ENCODE measurements around the gene TXNL4B. TPM values are rescaled to one million over a fixed set of nuclear protein-coding genes. Genes with fewer than 3 reads are reported as not detected.

The TXNL4B gene
- total and polyA plus RNA-seq, 10 of the 15 experiments (the other 5 are each of a cell fraction or from before 2014, with no cell fraction given): 11.1 to 24.0 (median 15.9) TPM

DNA sequence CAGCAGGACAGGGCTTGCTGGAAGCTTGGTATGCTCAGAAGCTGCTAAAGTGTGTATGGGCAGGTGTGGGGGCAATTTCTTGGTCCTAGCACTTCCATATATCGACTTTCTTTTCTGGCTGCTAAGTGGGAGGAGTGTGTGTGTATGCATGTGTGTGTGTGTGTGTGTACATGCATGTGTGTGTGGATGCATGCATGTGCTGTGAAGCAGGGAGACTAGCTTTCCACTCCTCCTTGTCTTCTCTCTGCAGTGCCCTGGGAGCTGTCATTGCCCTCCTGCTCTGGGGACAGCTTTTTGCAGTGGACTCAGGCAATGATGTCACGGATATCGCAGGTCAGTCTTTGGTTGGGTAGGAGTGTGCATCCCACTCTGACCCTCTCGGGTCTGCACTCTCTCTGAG, 37.5 kb downstream of the TXNL4B start:
- no peaks in the 10 kb centered on the region for H3K27me3 ChIP-seq (replicated peaks in 1 of 2; ENCODE audit: control insufficient read depth in 2 of 2, insufficient read depth in 2 of 2, low read length in 1 of 2)
- H3K36me3 ChIP-seq (ENCODE audit: control insufficient read depth in 2 of 2, insufficient read depth in 2 of 2, low read length in 1 of 2): no peaks in the 10 kb centered on the region
- no peaks in the 10 kb centered on the region for H3K9me3 ChIP-seq (replicated peaks; ENCODE audit: control insufficient read depth, insufficient read depth, low read length)
- no TSS peak for BruUV-seq (replicated peaks)
- ChIA-PET CTCF (no interaction called here), RAD21 (ENCODE audit: unreplicated experiment) (no interaction called here), SMC1A (ENCODE audit: uncharacterized antibody, unreplicated experiment) (interaction anchor here (0.6 kb wide), 1 partner anchor 417 kb away, joined by 3 read pairs; no protein-coding TSS in a partner anchor), POLR2A (no interaction called here)
- no peak for TF ChIP-seq FOXK2 (IDR thresholded peaks at IDR 0.05)
- TF ChIP-seq, protein P1, sequence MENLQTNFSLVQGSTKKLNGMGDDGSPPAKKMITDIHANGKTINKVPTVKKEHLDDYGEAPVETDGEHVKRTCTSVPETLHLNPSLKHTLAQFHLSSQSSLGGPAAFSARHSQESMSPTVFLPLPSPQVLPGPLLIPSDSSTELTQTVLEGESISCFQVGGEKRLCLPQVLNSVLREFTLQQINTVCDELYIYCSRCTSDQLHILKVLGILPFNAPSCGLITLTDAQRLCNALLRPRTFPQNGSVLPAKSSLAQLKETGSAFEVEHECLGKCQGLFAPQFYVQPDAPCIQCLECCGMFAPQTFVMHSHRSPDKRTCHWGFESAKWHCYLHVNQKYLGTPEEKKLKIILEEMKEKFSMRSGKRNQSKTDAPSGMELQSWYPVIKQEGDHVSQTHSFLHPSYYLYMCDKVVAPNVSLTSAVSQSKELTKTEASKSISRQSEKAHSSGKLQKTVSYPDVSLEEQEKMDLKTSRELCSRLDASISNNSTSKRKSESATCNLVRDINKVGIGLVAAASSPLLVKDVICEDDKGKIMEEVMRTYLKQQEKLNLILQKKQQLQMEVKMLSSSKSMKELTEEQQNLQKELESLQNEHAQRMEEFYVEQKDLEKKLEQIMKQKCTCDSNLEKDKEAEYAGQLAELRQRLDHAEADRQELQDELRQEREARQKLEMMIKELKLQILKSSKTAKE (IDR thresholded peaks at IDR 0.05; ENCODE audit: low read depth, poor library complexity, severe bottlenecking): no peak
- TF ChIP-seq, protein P2, sequence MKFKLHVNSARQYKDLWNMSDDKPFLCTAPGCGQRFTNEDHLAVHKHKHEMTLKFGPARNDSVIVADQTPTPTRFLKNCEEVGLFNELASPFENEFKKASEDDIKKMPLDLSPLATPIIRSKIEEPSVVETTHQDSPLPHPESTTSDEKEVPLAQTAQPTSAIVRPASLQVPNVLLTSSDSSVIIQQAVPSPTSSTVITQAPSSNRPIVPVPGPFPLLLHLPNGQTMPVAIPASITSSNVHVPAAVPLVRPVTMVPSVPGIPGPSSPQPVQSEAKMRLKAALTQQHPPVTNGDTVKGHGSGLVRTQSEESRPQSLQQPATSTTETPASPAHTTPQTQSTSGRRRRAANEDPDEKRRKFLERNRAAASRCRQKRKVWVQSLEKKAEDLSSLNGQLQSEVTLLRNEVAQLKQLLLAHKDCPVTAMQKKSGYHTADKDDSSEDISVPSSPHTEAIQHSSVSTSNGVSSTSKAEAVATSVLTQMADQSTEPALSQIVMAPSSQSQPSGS (IDR thresholded peaks at IDR 0.05; ENCODE audit: low read length): no peak
- TF ChIP-seq, protein P3, sequence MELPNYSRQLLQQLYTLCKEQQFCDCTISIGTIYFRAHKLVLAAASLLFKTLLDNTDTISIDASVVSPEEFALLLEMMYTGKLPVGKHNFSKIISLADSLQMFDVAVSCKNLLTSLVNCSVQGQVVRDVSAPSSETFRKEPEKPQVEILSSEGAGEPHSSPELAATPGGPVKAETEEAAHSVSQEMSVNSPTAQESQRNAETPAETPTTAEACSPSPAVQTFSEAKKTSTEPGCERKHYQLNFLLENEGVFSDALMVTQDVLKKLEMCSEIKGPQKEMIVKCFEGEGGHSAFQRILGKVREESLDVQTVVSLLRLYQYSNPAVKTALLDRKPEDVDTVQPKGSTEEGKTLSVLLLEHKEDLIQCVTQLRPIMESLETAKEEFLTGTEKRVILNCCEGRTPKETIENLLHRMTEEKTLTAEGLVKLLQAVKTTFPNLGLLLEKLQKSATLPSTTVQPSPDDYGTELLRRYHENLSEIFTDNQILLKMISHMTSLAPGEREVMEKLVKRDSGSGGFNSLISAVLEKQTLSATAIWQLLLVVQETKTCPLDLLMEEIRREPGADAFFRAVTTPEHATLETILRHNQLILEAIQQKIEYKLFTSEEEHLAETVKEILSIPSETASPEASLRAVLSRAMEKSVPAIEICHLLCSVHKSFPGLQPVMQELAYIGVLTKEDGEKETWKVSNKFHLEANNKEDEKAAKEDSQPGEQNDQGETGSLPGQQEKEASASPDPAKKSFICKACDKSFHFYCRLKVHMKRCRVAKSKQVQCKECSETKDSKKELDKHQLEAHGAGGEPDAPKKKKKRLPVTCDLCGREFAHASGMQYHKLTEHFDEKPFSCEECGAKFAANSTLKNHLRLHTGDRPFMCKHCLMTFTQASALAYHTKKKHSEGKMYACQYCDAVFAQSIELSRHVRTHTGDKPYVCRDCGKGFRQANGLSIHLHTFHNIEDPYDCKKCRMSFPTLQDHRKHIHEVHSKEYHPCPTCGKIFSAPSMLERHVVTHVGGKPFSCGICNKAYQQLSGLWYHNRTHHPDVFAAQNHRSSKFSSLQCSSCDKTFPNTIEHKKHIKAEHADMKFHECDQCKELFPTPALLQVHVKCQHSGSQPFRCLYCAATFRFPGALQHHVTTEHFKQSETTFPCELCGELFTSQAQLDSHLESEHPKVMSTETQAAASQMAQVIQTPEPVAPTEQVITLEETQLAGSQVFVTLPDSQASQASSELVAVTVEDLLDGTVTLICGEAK (IDR thresholded peaks at IDR 0.05; ENCODE audit: borderline replicate concordance): no peak
- no peak for TF ChIP-seq TCF3 (IDR thresholded peaks at IDR 0.05; ENCODE audit: borderline replicate concordance, insufficient read depth, low read depth, low read length)
- TF ChIP-seq, protein P4, sequence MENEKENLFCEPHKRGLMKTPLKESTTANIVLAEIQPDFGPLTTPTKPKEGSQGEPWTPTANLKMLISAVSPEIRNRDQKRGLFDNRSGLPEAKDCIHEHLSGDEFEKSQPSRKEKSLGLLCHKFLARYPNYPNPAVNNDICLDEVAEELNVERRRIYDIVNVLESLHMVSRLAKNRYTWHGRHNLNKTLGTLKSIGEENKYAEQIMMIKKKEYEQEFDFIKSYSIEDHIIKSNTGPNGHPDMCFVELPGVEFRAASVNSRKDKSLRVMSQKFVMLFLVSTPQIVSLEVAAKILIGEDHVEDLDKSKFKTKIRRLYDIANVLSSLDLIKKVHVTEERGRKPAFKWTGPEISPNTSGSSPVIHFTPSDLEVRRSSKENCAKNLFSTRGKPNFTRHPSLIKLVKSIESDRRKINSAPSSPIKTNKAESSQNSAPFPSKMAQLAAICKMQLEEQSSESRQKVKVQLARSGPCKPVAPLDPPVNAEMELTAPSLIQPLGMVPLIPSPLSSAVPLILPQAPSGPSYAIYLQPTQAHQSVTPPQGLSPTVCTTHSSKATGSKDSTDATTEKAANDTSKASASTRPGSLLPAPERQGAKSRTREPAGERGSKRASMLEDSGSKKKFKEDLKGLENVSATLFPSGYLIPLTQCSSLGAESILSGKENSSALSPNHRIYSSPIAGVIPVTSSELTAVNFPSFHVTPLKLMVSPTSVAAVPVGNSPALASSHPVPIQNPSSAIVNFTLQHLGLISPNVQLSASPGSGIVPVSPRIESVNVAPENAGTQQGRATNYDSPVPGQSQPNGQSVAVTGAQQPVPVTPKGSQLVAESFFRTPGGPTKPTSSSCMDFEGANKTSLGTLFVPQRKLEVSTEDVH (IDR thresholded peaks at IDR 0.05; ENCODE audit: low read depth, partially characterized antibody): no peak
- TF ChIP-seq JUNB (IDR thresholded peaks at IDR 0.05): no peak
- TF ChIP-seq MYB (IDR thresholded peaks at IDR 0.05; ENCODE audit: borderline replicate concordance, low read depth, low read length): no peak
- TF ChIP-seq SRF (IDR thresholded peaks at IDR 0.05; ENCODE audit: low read depth in 2 of 2, low read length in 2 of 2): no peak
- TF ChIP-seq, protein P5, sequence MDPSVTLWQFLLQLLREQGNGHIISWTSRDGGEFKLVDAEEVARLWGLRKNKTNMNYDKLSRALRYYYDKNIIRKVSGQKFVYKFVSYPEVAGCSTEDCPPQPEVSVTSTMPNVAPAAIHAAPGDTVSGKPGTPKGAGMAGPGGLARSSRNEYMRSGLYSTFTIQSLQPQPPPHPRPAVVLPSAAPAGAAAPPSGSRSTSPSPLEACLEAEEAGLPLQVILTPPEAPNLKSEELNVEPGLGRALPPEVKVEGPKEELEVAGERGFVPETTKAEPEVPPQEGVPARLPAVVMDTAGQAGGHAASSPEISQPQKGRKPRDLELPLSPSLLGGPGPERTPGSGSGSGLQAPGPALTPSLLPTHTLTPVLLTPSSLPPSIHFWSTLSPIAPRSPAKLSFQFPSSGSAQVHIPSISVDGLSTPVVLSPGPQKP (IDR thresholded peaks at IDR 0.05; ENCODE audit: low read depth, low read length): no peak
- TF ChIP-seq MTA3 (IDR thresholded peaks at IDR 0.05; ENCODE audit: borderline replicate concordance, low read length): no peak
- in situ Hi-C loops (cut with MboI) (no loop called here), intact Hi-C loops (cut with micrococcal nuclease; ENCODE audit: unreplicated experiment) (no loop called here)
- WGBS (ENCODE audit: insufficient coverage, insufficient replicate concordance, low lambda C conversion rate, missing lambda C conversion rate): 43% methylated on average over 4 of the region's 4 CpGs
- H3K9ac ChIP-seq (ENCODE audit: control insufficient read depth, insufficient read depth, low read length): no peak overlapping the region
- no peak overlapping the region for H3K4me3 ChIP-seq
- H3K4me1 ChIP-seq (ENCODE audit: control insufficient read depth, insufficient read depth, low read length): no peaks in the 10 kb centered on the region
- H3K4me2 ChIP-seq (ENCODE audit: control insufficient read depth, insufficient read depth): no peak overlapping the region
- ATAC-seq: no peak
- no peak for DNase-seq (ENCODE audit: low read depth, low spot score)
- H2AFZ ChIP-seq (ENCODE audit: control insufficient read depth, low read depth, low read length): no peak overlapping the region
- FAIRE-seq: no peak
- H3K27ac ChIP-seq (ENCODE audit: control insufficient read depth, insufficient read depth): no peak overlapping the region
- H4K20me1 ChIP-seq (ENCODE audit: control insufficient read depth, insufficient read depth): no peaks in the 10 kb centered on the region
- H3K79me2 ChIP-seq (ENCODE audit: control insufficient read depth, insufficient read depth, low read length): no peaks in the 10 kb centered on the region
